GM23338 (cell line): Measurements from ENCODE around the gene CMTM2. TPM values are rescaled to one million over a fixed set of nuclear protein-coding genes. Genes with fewer than 3 reads are reported as not detected.

Source experiments
- ATAC-seq: fragments of 200-7000 bp; cut with Tn5 transposase; 3 replicates; pipeline ENCODE4 v1.9.1; 2020
- DNase-seq: peaks from one replicate; pipeline ENCODE4 v3.0.0-alpha.2; 2015; ENCODE audit warnings: low spot score
- H2AFZ ChIP-seq: fragments of 200-600 bp; sonication (generic); 2 replicates; pipeline ENCODE4 v1.8.0; 2016; ENCODE audit warnings: antibody characterized with exemption, mild to moderate bottlenecking, moderate library complexity
- H3F3A ChIP-seq: fragments of 200-600 bp; sonication (generic); replicated peaks from 2 replicates; pipeline ENCODE4 v1.8.0; 2017; ENCODE audit warnings: antibody characterized with exemption, mixed run types, low read depth
- H3K27ac ChIP-seq: fragments of 200-600 bp; sonication (generic); 2 replicates; pipeline ENCODE4 v1.6.1; 2016; ENCODE audit warnings: low read depth
- H3K27me3 ChIP-seq: fragments of 200-600 bp; sonication (generic); 2 replicates; pipeline ENCODE4 v1.8.0; 2016; ENCODE audit warnings: mild to moderate bottlenecking, mixed run types, moderate library complexity; ENCODE audit not compliant: insufficient read depth
- H3K36me3 ChIP-seq: fragments of 200-600 bp; sonication (generic); 2 replicates; pipeline ENCODE4 v1.8.0; 2016; ENCODE audit warnings: mild to moderate bottlenecking; ENCODE audit not compliant: insufficient read depth
- H3K4me1 ChIP-seq: fragments of 200-600 bp; sonication (generic); 2 replicates; pipeline ENCODE4 v1.8.0; 2016; ENCODE audit warnings: mild to moderate bottlenecking, moderate library complexity; ENCODE audit not compliant: insufficient read depth
- H3K4me2 ChIP-seq: fragments of 200-600 bp; sonication (generic); 2 replicates; pipeline ENCODE4 v1.7.1; 2017; ENCODE audit warnings: mixed run types
- H3K4me3 ChIP-seq: fragments of 200-600 bp; sonication (generic); 2 replicates; pipeline ENCODE4 v1.6.1; 2016; ENCODE audit warnings: mixed run types
- H3K79me2 ChIP-seq: fragments of 200-600 bp; sonication (generic); replicated peaks from 2 replicates; pipeline ENCODE4 v1.8.0; 2017; ENCODE audit warnings: mild to moderate bottlenecking; ENCODE audit not compliant: insufficient read depth
- H3K9me2 ChIP-seq: fragments of 200-600 bp; sonication (generic); 2 replicates; pipeline ENCODE4 v1.8.0; 2017; ENCODE audit not compliant: insufficient read depth
- H4K20me1 ChIP-seq: fragments of 200-600 bp; sonication (generic); replicated peaks from 2 replicates; pipeline ENCODE4 v1.8.0; 2017; ENCODE audit warnings: mild to moderate bottlenecking; ENCODE audit not compliant: insufficient read depth
- H3K27ac Mint-ChIP-seq: 2 replicates; pipeline ENCODE4 v1.8.0; 2020; ENCODE audit warnings: inconsistent platforms, mild to moderate bottlenecking, moderate library complexity, mixed read lengths
- H3K27me3 Mint-ChIP-seq: 3 replicates; pipeline ENCODE4 v1.8.0; 2022; ENCODE audit warnings: low read depth, mild to moderate bottlenecking, moderate library complexity, mixed read lengths, inconsistent platforms; ENCODE audit not compliant: insufficient read depth, poor library complexity
- H3K36me3 Mint-ChIP-seq: 3 replicates; pipeline ENCODE4 v1.8.0; 2021; ENCODE audit warnings: low read depth, mild to moderate bottlenecking, inconsistent platforms, moderate library complexity, mixed read lengths
- H3K4me1 Mint-ChIP-seq: 3 replicates; pipeline ENCODE4 v1.8.0; 2020; ENCODE audit warnings: mild to moderate bottlenecking, inconsistent platforms, mixed read lengths
- H3K4me3 Mint-ChIP-seq: 3 replicates; pipeline ENCODE4 v1.8.0; 2021; ENCODE audit warnings: moderate library complexity, mild to moderate bottlenecking, inconsistent platforms, mixed read lengths
- H3K9me3 Mint-ChIP-seq: 3 replicates; pipeline ENCODE4 v1.8.0; 2020; ENCODE audit warnings: moderate library complexity, mild to moderate bottlenecking, inconsistent platforms, mixed read lengths
- CREB1 ChIP-seq: fragments of 250-450 bp; sonication (Bioruptor Pico); IDR thresholded peaks from 2 replicates; pipeline ENCODE4 v1.5.0; 2020; ENCODE audit warnings: low read depth, mild to moderate bottlenecking, moderate library complexity
- CTCF ChIP-seq, 2 experiments: fragments of 200-600 bp in 1 of 2; sonication (generic) in 1 of 2; conservative IDR thresholded peaks; 2 replicates each; pipeline versions ENCODE4 v1.5.1 to v1.6.1; 2016 to 2017; ENCODE audit warnings: antibody characterized with exemption in 2 of 2, low read depth in 2 of 2, mild to moderate bottlenecking in 2 of 2, moderate library complexity in 1 of 2
- ETS1 ChIP-seq: IDR thresholded peaks from 2 replicates; pipeline ENCODE4 v1.6.1; 2016; ENCODE audit warnings: antibody characterized with exemption
- EZH2 ChIP-seq: fragments of 200-600 bp; sonication (generic); IDR thresholded peaks from one replicate; pipeline ENCODE4 v1.8.0; 2017; ENCODE audit warnings: antibody characterized with exemption, mild to moderate bottlenecking, low read depth; ENCODE audit not compliant: unreplicated experiment
- EZH2phosphoT487 ChIP-seq: fragments of 200-600 bp; sonication (generic); IDR thresholded peaks from one replicate; pipeline ENCODE4 v1.8.1; 2018; ENCODE audit warnings: antibody characterized with exemption; ENCODE audit not compliant: unreplicated experiment
- JUNB ChIP-seq: IDR thresholded peaks from one replicate; pipeline ENCODE4 v1.6.1; 2016; ENCODE audit warnings: antibody characterized with exemption; ENCODE audit not compliant: unreplicated experiment
- NANOG ChIP-seq: IDR thresholded peaks from 2 replicates; pipeline ENCODE4 v1.6.1; 2016; ENCODE audit warnings: antibody characterized with exemption, borderline replicate concordance
- POLR2AphosphoS5 ChIP-seq: IDR thresholded peaks from 2 replicates; pipeline ENCODE4 v1.6.1; 2016; ENCODE audit warnings: antibody characterized with exemption, low read depth
- REST ChIP-seq: IDR thresholded peaks from one replicate; pipeline ENCODE4 v1.6.1; 2018; ENCODE audit warnings: antibody characterized with exemption; ENCODE audit not compliant: unreplicated experiment
- STAT1 ChIP-seq: IDR thresholded peaks from one replicate; pipeline ENCODE4 v1.6.1; 2016; ENCODE audit warnings: antibody characterized with exemption; ENCODE audit not compliant: unreplicated experiment
- ZNF114 ChIP-seq: fragments of 250-450 bp; sonication (Bioruptor Pico); IDR thresholded peaks from 2 replicates; pipeline ENCODE4 v1.5.0; 2020; ENCODE audit warnings: mild to moderate bottlenecking, moderate library complexity
- ZNF331 ChIP-seq: fragments of 250-450 bp; sonication (Bioruptor Pico); IDR thresholded peaks from 2 replicates; pipeline ENCODE4 v1.5.0; 2020; ENCODE audit warnings: low read depth, mild to moderate bottlenecking, moderate library complexity
- polyA plus RNA-seq: library from polyadenylated mRNA; unstranded; fragments of >200 nt; fragmentation: Nextera tagmentation; extraction: Ambion mirVana; gene quantifications from 2 replicates; pipeline ENCODE4 v1.2.1, GENCODE V29; 2016
- total RNA-seq: library from RNA; depleted of rRNA; stranded (reverse); fragments of >200 nt; shearing (Covaris generic); gene quantifications from 2 replicates; pipeline ENCODE4 v1.2.3, GENCODE V29; 2014

The CMTM2 gene
- total and polyA plus RNA-seq, 2 experiments from 2014 or later, result not detected

GRCh38 chr16:66617728-66618127 lies 38.5 kb downstream of the CMTM2 start (continued):
- TF ChIP-seq CTCF (conservative IDR thresholded peaks at IDR 0.05; ENCODE audit: low read depth in 2 of 2), result no peak
- TF ChIP-seq STAT1, result no peak
- TF ChIP-seq ZNF114 (CRISPR knock-in tag), result no peak
- TF ChIP-seq CREB1, result no peak
- no peak for TF ChIP-seq POLR2AphosphoS5
- TF ChIP-seq ZNF331 (CRISPR knock-in tag), result no peak
- no peak for TF ChIP-seq EZH2
- TF ChIP-seq ETS1, result no peak
- no peak for TF ChIP-seq REST
- TF ChIP-seq JUNB, result no peak

- H3K27me3 ChIP-seq, result no peaks in the 10 kb centered on the region
- Mint-ChIP-seq H3K9me3 (no peaks in the 10 kb centered on the region; the same call in 2 of the 3 replicates), H3K4me3 (no peak overlapping the region), H3K4me1 (peaks cover 24% of the 10 kb centered on the region), H3K27me3 (no peaks in the 10 kb centered on the region), H3K36me3 (peaks cover 39% of the 10 kb centered on the region), H3K27ac (no peak overlapping the region)
- no peak overlapping the region for H2AFZ ChIP-seq
- DNase-seq, result no peak
- no peaks in the 10 kb centered on the region for H3K79me2 ChIP-seq
- no peak overlapping the region for H3K4me3 ChIP-seq
- no peaks in the 10 kb centered on the region for H3K9me2 ChIP-seq
- peaks cover 5% of the 10 kb centered on the region; the same call in 1 of the 2 replicates for H4K20me1 ChIP-seq
- ATAC-seq, result no peak
- H3K36me3 ChIP-seq, result no peaks in the 10 kb centered on the region; the same call in 1 of the 2 replicates
- H3K4me1 ChIP-seq, result peaks cover 16% of the 10 kb centered on the region
- H3K27ac ChIP-seq, result no peak overlapping the region
- H3F3A ChIP-seq, result no peaks in the 10 kb centered on the region
- no peak overlapping the region for H3K4me2 ChIP-seq
- no peak for TF ChIP-seq NANOG
- TF ChIP-seq EZH2phosphoT487, result no peak
- TF ChIP-seq EZH2, result no peak
- no peak for TF ChIP-seq CREB1
- no peak for TF ChIP-seq STAT1
- no peak for TF ChIP-seq REST
- no peak for TF ChIP-seq JUNB
- no peak for TF ChIP-seq ZNF114 (CRISPR knock-in tag)
- no peak for TF ChIP-seq ZNF331 (CRISPR knock-in tag)
- no peak for TF ChIP-seq POLR2AphosphoS5
- no peak for TF ChIP-seq CTCF (conservative IDR thresholded peaks at IDR 0.05; ENCODE audit: low read depth in 2 of 2)
Observed at GRCh38 chr16:66618588-66619375, 39.5 kb downstream of the CMTM2 start.
